CD4-positive, alpha-beta memory T cell (primary cell): ENCODE measurements around the gene PLPPR1. TPM values are rescaled to one million over a fixed set of nuclear protein-coding genes. Genes with fewer than 3 reads are reported as not detected.

Experiments used
- CTCF ChIA-PET: fragments of 350-600 bp; sonication (Branson Sonifier 250); formaldehyde crosslinking; loops from one replicate; lab custom pipeline; 2021; ENCODE audit warnings: inconsistent platforms; ENCODE audit not compliant: partially characterized antibody; lab: Charles Lee
- POLR2A ChIA-PET: fragments of 350-600 bp; sonication (Branson Sonifier 250); formaldehyde crosslinking; loops from one replicate; lab custom pipeline; 2021; ENCODE audit not compliant: partially characterized antibody; lab: Charles Lee
- DNase-seq, 5 donors: peaks; one replicate each; pipeline versions ENCODE4 v3.0.0 to v3.0.0-alpha.2; 2020 to 2022; ENCODE audit warnings: mixed read lengths in 1 of 5
- H3K27ac ChIP-seq: one replicate; pipeline ENCODE4 v1.7.0; 2013; ENCODE audit warnings: low read depth, low read length
- H3K27me3 ChIP-seq: 2 replicates; pipeline ENCODE4 v1.7.0; 2013; ENCODE audit warnings: mild to moderate bottlenecking, low read length, moderate library complexity; ENCODE audit not compliant: insufficient read depth
- H3K36me3 ChIP-seq: 2 replicates; pipeline ENCODE4 v1.7.0; 2013; ENCODE audit warnings: mild to moderate bottlenecking, low read length, moderate library complexity; ENCODE audit not compliant: insufficient read depth
- H3K4me1 ChIP-seq: 2 replicates; pipeline ENCODE4 v1.7.0; 2013; ENCODE audit warnings: mild to moderate bottlenecking, low read length, moderate library complexity; ENCODE audit not compliant: insufficient read depth
- H3K4me3 ChIP-seq, 2 donors: one replicate each; pipeline ENCODE4 v1.7.0; 2013; ENCODE audit warnings: low read length in 2 of 2, mild to moderate bottlenecking in 1 of 2
- H3K9me3 ChIP-seq, 2 donors: one replicate each; pipeline ENCODE4 v1.7.0; 2013; ENCODE audit warnings: low read length in 2 of 2, control low read depth in 1 of 2; ENCODE audit not compliant: control insufficient read depth in 1 of 2
- H3K27ac Mint-ChIP-seq, 7 donors: one replicate each; pipeline ENCODE4 v1.8.0; 2020 to 2021; ENCODE audit warnings: mixed read lengths in 7 of 7, mild to moderate bottlenecking in 6 of 7, inconsistent platforms in 3 of 7, moderate library complexity in 3 of 7
- H3K27me3 Mint-ChIP-seq, 2 donors: one replicate each; pipeline ENCODE4 v1.8.0; 2020 to 2021; ENCODE audit warnings: mixed read lengths in 2 of 2
- H3K36me3 Mint-ChIP-seq, 2 donors: one replicate each; pipeline ENCODE4 v1.8.0; 2020 to 2021; ENCODE audit warnings: mixed read lengths in 2 of 2, inconsistent platforms in 1 of 2, mild to moderate bottlenecking in 1 of 2
- H3K4me1 Mint-ChIP-seq, 4 donors: one replicate each; pipeline ENCODE4 v1.8.0; 2020 to 2021; ENCODE audit warnings: mixed read lengths in 4 of 4, mild to moderate bottlenecking in 1 of 4
- H3K4me3 Mint-ChIP-seq, 8 donors: one replicate each; pipeline ENCODE4 v1.8.0; 2020 to 2021; ENCODE audit warnings: mixed read lengths in 8 of 8, mild to moderate bottlenecking in 7 of 8, moderate library complexity in 6 of 8, inconsistent platforms in 3 of 8
- H3K9me3 Mint-ChIP-seq, 8 donors: one replicate each; pipeline ENCODE4 v1.8.0; 2020 to 2021; ENCODE audit warnings: mixed read lengths in 8 of 8, mild to moderate bottlenecking in 5 of 8, inconsistent platforms in 3 of 8, moderate library complexity in 1 of 8
- intact Hi-C: fragments of 100-400 bp; cut with micrococcal nuclease; formaldehyde crosslinking; loops from one replicate; pipeline ENCODE4 v1.15.1; 2023
- polyA plus RNA-seq, 2 donors: library from polyadenylated mRNA; unstranded; fragments of 300-500 nt; fragmentation: Illumina TruSeq; gene quantifications; one replicate each; pipeline ENCODE4 v1.2.3, GENCODE V29; 2021
- total RNA-seq, 2 experiments: library from RNA; stranded (reverse); gene quantifications; one replicate each; pipeline ENCODE4 v1.2.3, GENCODE V29; 2021

PLPPR1 gene
- total and polyA plus RNA-seq, 4 experiments from 2014 or later, result not detected

DNA sequence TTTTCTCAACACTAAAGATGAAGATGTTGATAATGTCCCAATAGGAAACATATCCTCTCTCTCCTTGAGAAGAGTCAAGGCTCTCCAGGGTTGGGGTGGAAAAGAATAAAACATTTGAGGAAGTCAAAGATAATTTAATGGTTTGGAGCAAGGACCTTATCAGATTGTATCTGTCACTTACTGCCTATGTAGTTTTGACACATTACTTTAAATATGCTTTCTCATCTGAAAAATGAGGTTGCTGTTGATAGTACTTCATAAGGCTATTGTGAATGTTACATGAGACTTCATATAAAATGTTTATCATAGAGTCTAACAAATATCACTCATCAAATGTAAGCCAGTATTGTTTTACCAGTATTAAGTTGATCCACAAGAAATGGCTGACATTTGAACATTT is 307.6 kb downstream of the PLPPR1 start:
- Mint-ChIP-seq H3K4me1 (no peaks in the 10 kb centered on the region), H3K9me3 (peaks cover 0 to 4% (median 0%) of the 10 kb centered on the region in 8 donors)
- no peak overlapping the region for H3K4me3 ChIP-seq

DNA sequence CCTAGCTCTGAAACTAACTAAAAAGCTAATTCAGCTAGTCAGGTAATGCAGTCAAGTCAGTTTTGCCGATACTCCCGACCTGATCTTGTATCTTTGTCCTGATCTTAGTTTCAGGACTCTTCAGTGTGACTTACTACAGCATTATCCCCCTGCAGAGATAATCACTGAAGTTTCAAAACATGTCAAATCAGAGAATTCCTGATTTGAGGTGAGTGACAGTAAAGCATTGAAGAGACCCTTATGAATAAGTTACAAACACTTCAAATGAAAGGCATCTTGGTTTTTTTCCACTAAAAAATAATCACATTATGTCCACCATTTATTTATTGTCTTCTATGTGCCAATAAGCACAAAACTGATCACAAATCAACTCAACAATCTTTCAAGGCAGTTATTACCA is 308.7 kb downstream of the PLPPR1 start:
- Histone ChIP-seq H3K4me1 (no peaks in the 10 kb centered on the region), H3K27me3 (no peaks in the 10 kb centered on the region), H3K4me3 (no peak overlapping the region), H3K36me3 (no peaks in the 10 kb centered on the region), H3K27ac (no peak overlapping the region), H3K9me3 (no peaks in the 10 kb centered on the region)
- Mint-ChIP-seq H3K36me3 (no peaks in the 10 kb centered on the region), H3K9me3 (peaks cover 0 to 4% (median 0%) of the 10 kb centered on the region in 8 donors), H3K4me1 (no peaks in the 10 kb centered on the region), H3K4me3 (no peak overlapping the region), H3K27ac (no peak overlapping the region), H3K27me3 (peaks cover 6% of the 10 kb centered on the region in 2 donors)
- DNase-seq, result no peak
- ChIA-PET CTCF (no interaction called here), POLR2A (no interaction called here)
- intact Hi-C loops, result no loop called here

More for the DNA sequence above, 307.6 kb downstream of the PLPPR1 start:
- Mint-ChIP-seq H3K27ac (no peak overlapping the region), H3K36me3 (no peaks in the 10 kb centered on the region), H3K27me3 (peaks cover 3 to 5% of the 10 kb centered on the region in 2 donors), H3K4me3 (no peak overlapping the region)
- H3K27ac ChIP-seq, result no peak overlapping the region
- H3K4me1 ChIP-seq, result no peaks in the 10 kb centered on the region
- POLR2A ChIA-PET, result no interaction called here
- CTCF ChIA-PET, result no interaction called here
- DNase-seq, result no peak
- H3K36me3 ChIP-seq, result no peaks in the 10 kb centered on the region
- H3K27me3 ChIP-seq, result no peaks in the 10 kb centered on the region
- H3K9me3 ChIP-seq, result no peaks in the 10 kb centered on the region
- intact Hi-C loops, result no loop called here

DNA sequence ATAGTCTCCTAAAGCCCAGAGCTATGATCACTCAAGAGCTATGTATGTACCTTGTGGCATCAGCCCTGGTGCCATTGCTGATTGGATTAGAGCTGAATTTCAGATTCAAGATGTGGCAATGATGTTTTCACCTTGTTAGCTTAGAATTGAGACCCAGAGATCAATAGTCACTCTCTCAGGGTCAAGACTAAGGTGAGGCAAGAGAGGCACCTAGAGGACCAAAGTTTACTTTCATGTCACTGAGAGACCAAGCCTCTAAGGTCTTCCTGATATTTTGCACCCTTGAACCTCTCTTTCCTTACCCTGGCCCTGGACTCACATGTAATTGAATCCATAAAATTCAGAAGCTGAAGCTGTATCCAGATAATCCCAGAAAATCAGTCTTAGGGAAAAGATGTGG is 313.4 kb downstream of the PLPPR1 start:
- Mint-ChIP-seq H3K36me3 (no peaks in the 10 kb centered on the region), H3K27me3 (peaks cover 8 to 10% of the 10 kb centered on the region in 2 donors), H3K9me3 (peaks cover 0 to 7% (median 0%) of the 10 kb centered on the region in 8 donors), H3K27ac (no peak overlapping the region), H3K4me1 (no peaks in the 10 kb centered on the region), H3K4me3 (no peak overlapping the region)
- intact Hi-C loops, result no loop called here
- DNase-seq, result no peak
- H3K36me3 ChIP-seq, result no peaks in the 10 kb centered on the region
- POLR2A ChIA-PET, result no interaction called here
- no peaks in the 10 kb centered on the region for H3K9me3 ChIP-seq
- no peak overlapping the region for H3K27ac ChIP-seq
- no peaks in the 10 kb centered on the region for H3K4me1 ChIP-seq
- H3K27me3 ChIP-seq, result no peaks in the 10 kb centered on the region
- H3K4me3 ChIP-seq, result no peak overlapping the region
- CTCF ChIA-PET, result interaction anchor here (0.7 kb wide), 1 partner anchor 30 kb away, joined by 4 read pairs; no protein-coding TSS in a partner anchor

- Histone ChIP-seq H3K9me3 (no peaks in the 10 kb centered on the region), H3K4me1 (no peaks in the 10 kb centered on the region), H3K27me3 (no peaks in the 10 kb centered on the region), H3K36me3 (no peaks in the 10 kb centered on the region), H3K27ac (no peak overlapping the region), H3K4me3 (no peak overlapping the region)
- intact Hi-C loops, result no loop called here
- POLR2A ChIA-PET, result no interaction called here
- Mint-ChIP-seq H3K9me3 (peaks cover 0 to 5% (median 0%) of the 10 kb centered on the region in 8 donors), H3K27me3 (peaks cover 8 to 10% of the 10 kb centered on the region in 2 donors), H3K27ac (no peak overlapping the region), H3K4me3 (no peak overlapping the region), H3K36me3 (no peaks in the 10 kb centered on the region), H3K4me1 (no peaks in the 10 kb centered on the region)
- CTCF ChIA-PET, result no interaction called here
- DNase-seq, result no peak
Observed at GRCh38 chr9:101342595-101342994, 314.1 kb downstream of the PLPPR1 start.

DNA sequence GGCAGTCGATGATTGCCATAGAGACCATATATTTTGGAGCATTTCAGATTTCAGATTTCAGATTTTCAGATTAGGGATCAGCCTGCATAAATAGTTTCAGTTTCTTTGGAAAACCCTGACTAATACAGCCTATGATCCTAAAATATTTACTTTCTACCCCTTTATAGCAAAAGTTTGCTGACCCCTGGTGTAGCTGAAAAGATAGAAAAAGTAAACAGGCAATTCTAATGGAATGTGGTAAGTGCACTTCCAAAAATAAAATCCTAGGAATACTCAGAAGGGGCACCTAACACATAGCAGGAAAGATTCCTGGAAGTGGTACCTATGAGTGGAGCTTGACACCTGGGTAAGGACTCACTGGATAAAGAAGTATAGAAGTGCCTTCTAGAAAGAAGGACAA is 321.8 kb downstream of the PLPPR1 start:
- peaks cover under 1% of the 10 kb centered on the region in 2 donors for H3K27me3 Mint-ChIP-seq
- no peak for DNase-seq
- intact Hi-C loops, result no loop called here
- Histone ChIP-seq H3K4me1 (no peaks in the 10 kb centered on the region), H3K36me3 (no peaks in the 10 kb centered on the region), H3K27ac (no peak overlapping the region), H3K4me3 (no peak overlapping the region), H3K27me3 (no peaks in the 10 kb centered on the region), H3K9me3 (no peaks in the 10 kb centered on the region)
- no peaks in the 10 kb centered on the region for H3K4me1 Mint-ChIP-seq
- CTCF ChIA-PET, result no interaction called here
- no peak overlapping the region for H3K4me3 Mint-ChIP-seq
- no peak overlapping the region for H3K27ac Mint-ChIP-seq
- H3K9me3 Mint-ChIP-seq, result peaks cover 0 to under 1% (median 0%) of the 10 kb centered on the region in 8 donors
- POLR2A ChIA-PET, result no interaction called here
- no peaks in the 10 kb centered on the region for H3K36me3 Mint-ChIP-seq

DNA sequence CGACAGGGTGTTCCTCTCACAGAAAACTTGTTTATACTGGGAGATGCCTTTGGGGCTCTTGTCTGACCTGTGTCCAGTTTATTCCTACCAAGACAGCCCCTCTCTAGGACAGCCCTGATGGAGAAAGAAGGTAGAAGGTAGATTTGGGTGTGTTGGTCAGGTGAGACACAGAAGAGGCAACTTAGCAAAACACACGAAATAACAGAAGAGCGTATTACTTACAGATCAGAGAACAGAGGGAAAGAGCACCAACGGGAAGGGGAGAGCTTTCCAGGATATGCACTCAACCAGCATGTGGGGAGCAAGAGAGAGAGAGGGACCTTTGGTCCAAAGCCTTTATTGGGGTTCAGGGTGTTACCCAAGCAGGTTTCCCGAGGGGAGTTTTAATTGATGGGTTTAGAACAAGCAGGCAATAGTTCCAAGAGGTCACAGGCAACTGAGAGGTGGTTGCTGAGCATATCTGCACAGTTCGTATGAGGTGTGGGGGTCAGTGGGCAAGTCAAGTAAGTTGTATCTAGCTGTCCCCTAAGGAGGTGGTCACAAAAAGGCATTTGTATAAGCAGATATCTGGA is 324.5 kb downstream of the PLPPR1 start:
- intact Hi-C loops, result no loop called here
- H3K27me3 Mint-ChIP-seq, result peaks cover 0 to 2% of the 10 kb centered on the region in 2 donors

GRCh38 chr9:101353683-101354082 is 325.2 kb downstream of the PLPPR1 start:
- no peaks in the 10 kb centered on the region for H3K9me3 Mint-ChIP-seq
- H3K4me1 Mint-ChIP-seq, result no peaks in the 10 kb centered on the region

More for the DNA sequence above, 324.5 kb downstream of the PLPPR1 start:
- no peaks in the 10 kb centered on the region for H3K9me3 ChIP-seq
- H3K36me3 ChIP-seq, result no peaks in the 10 kb centered on the region
- CTCF ChIA-PET, result no interaction called here
- H3K27ac Mint-ChIP-seq, result no peak overlapping the region
- no peaks in the 10 kb centered on the region for H3K9me3 Mint-ChIP-seq
- no peak overlapping the region for H3K4me3 ChIP-seq
- POLR2A ChIA-PET, result no interaction called here
- no peaks in the 10 kb centered on the region for H3K27me3 ChIP-seq
- H3K27ac ChIP-seq, result no peak overlapping the region
- no peak overlapping the region for H3K4me3 Mint-ChIP-seq
- no peaks in the 10 kb centered on the region for H3K4me1 ChIP-seq
- no peak for DNase-seq
- no peaks in the 10 kb centered on the region for H3K36me3 Mint-ChIP-seq
- H3K4me1 Mint-ChIP-seq, result no peaks in the 10 kb centered on the region

More at GRCh38 chr9:101353683-101354082, 325.2 kb downstream of the PLPPR1 start:
- H3K4me3 Mint-ChIP-seq, result no peak overlapping the region
- H3K36me3 ChIP-seq, result no peaks in the 10 kb centered on the region
- H3K4me3 ChIP-seq, result no peak overlapping the region
- H3K27me3 Mint-ChIP-seq, result peaks cover 0 to 2% of the 10 kb centered on the region in 2 donors
- no peak for DNase-seq
- no peaks in the 10 kb centered on the region for H3K9me3 ChIP-seq
- no peaks in the 10 kb centered on the region for H3K27me3 ChIP-seq
- no peaks in the 10 kb centered on the region for H3K36me3 Mint-ChIP-seq
- no peaks in the 10 kb centered on the region for H3K4me1 ChIP-seq
- no peak overlapping the region for H3K27ac ChIP-seq
- CTCF ChIA-PET, result no interaction called here
- no peak overlapping the region for H3K27ac Mint-ChIP-seq
- POLR2A ChIA-PET, result no interaction called here
- intact Hi-C loops, result no loop called here
